Kidney (tissue), 14 donors: Measurements from ENCODE around the gene PIGS. TPM values are rescaled to one million over a fixed set of nuclear protein-coding genes. Genes with fewer than 3 reads are reported as not detected.

Experiments
- DNase-seq, 5 donors: peaks; one replicate each; pipeline ENCODE4 v3.0.0-alpha.2; 2013 to 2020
- FAIRE-seq: peaks from 2 replicates; lab custom pipeline; 2012; peaks lifted over from hg19 to GRCh38; lab: Jason Lieb, UNC
- H3K27ac ChIP-seq, 2 donors: one replicate each; pipeline ENCODE4 v1.7.0; 2013; ENCODE audit warnings: low read depth in 2 of 2, low read length in 2 of 2, inconsistent platforms in 1 of 2
- H3K27me3 ChIP-seq: one replicate; pipeline ENCODE4 v1.7.1; 2013; ENCODE audit warnings: low read length, inconsistent platforms; ENCODE audit not compliant: control insufficient read depth, insufficient read depth
- H3K36me3 ChIP-seq, 3 donors: one replicate each; pipeline versions ENCODE4 v1.7.0 to v1.7.1; 2013; ENCODE audit warnings: low read length in 3 of 3, control low read depth in 1 of 3, inconsistent platforms in 1 of 3; ENCODE audit not compliant: insufficient read depth in 3 of 3, control insufficient read depth in 2 of 3
- H3K4me1 ChIP-seq, 3 donors: one replicate each; pipeline versions ENCODE4 v1.7.0 to v1.7.1; 2013; ENCODE audit warnings: low read length in 3 of 3, inconsistent platforms in 1 of 3, low read depth in 1 of 3; ENCODE audit not compliant: control insufficient read depth in 2 of 3, insufficient read depth in 2 of 3
- H3K4me3 ChIP-seq, 3 donors: one replicate each; pipeline versions ENCODE4 v1.7.0 to v1.8.1; 2013; ENCODE audit warnings: low read length in 3 of 3, control low read depth in 1 of 3, inconsistent platforms in 1 of 3
- H3K9ac ChIP-seq, 3 donors: one replicate each; pipeline versions ENCODE4 v1.7.0 to v1.7.1; 2013; ENCODE audit warnings: low read length in 3 of 3, control low read depth in 1 of 3, inconsistent platforms in 1 of 3
- H3K9me3 ChIP-seq, 3 donors: one replicate each; pipeline versions ENCODE4 v1.7.0 to v1.7.1; 2013; ENCODE audit warnings: low read length in 3 of 3, control low read depth in 1 of 3, inconsistent platforms in 1 of 3; ENCODE audit not compliant: control insufficient read depth in 2 of 3, insufficient read depth in 1 of 3
- intact Hi-C: fragments of 100-400 bp; cut with DNase I; formaldehyde crosslinking; loops from one replicate; pipeline ENCODE4 v1.11.1; 2022
- polyA plus RNA-seq: library from polyadenylated mRNA; stranded (reverse); fragments of 350-450 nt; fragmentation: Illumina TruSeq; extraction: RNeasy Lipid Tissue Mini Kit (QIAGEN cat#74804); gene quantifications from one replicate; pipeline ENCODE4 v1.2.3, GENCODE V29; 2014; ENCODE audit warnings: low read depth, low replicate concordance; ENCODE audit not compliant: insufficient read depth
- total RNA-seq: library from RNA; stranded (reverse); fragmentation: NEBNext Ultra II Directional; extraction: Animal tissue kit (Norgen Biotek cat#: 25700); gene quantifications from one replicate; pipeline ENCODE4 v1.2.1, GENCODE V29; 2021
- TF ChIP-seq, protein P1 (sequence below): IDR thresholded peaks from 3 replicates; pipeline ENCODE4 v1.5.1; 2012; ENCODE audit warnings: mild to moderate bottlenecking, moderate library complexity, borderline replicate concordance; ENCODE audit not compliant: insufficient read depth; ENCODE audit errors: extremely low read depth
- donor health status: control.
- donor health status: control.
- donor health status: control.
- donor health status: control.
- donor health status: control.
- donor health status: DM: yes; HTN: yes; CAD: no.
- donor health status: Normal renal cell carcinoma (clear cell type).

PIGS gene
- total and polyA plus RNA-seq, 2 donors from 2014 or later, result 60.6 to 75.0 TPM

DNA sequence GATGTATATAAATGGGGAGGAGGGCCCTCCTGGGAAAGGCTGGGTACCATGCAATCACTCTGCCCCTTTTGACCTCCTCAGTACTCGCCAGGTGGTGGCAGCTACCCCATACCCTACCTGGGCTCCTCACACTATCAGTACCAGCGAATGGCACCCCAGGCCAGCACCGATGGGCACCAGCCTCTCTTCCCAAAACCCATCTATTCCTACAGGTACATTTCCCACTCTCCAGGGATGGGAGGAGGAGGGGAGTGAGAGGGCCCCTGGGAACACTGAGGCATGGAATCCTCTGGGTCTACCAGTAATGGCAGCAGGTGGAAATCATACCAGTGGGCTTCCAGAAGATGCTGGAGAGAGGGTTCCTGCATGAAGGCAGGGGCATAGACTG lies 42.3 kb downstream of the PIGS start:
- no peak for FAIRE-seq
- TF ChIP-seq, protein P1, sequence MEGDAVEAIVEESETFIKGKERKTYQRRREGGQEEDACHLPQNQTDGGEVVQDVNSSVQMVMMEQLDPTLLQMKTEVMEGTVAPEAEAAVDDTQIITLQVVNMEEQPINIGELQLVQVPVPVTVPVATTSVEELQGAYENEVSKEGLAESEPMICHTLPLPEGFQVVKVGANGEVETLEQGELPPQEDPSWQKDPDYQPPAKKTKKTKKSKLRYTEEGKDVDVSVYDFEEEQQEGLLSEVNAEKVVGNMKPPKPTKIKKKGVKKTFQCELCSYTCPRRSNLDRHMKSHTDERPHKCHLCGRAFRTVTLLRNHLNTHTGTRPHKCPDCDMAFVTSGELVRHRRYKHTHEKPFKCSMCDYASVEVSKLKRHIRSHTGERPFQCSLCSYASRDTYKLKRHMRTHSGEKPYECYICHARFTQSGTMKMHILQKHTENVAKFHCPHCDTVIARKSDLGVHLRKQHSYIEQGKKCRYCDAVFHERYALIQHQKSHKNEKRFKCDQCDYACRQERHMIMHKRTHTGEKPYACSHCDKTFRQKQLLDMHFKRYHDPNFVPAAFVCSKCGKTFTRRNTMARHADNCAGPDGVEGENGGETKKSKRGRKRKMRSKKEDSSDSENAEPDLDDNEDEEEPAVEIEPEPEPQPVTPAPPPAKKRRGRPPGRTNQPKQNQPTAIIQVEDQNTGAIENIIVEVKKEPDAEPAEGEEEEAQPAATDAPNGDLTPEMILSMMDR, result no peak

DNA sequence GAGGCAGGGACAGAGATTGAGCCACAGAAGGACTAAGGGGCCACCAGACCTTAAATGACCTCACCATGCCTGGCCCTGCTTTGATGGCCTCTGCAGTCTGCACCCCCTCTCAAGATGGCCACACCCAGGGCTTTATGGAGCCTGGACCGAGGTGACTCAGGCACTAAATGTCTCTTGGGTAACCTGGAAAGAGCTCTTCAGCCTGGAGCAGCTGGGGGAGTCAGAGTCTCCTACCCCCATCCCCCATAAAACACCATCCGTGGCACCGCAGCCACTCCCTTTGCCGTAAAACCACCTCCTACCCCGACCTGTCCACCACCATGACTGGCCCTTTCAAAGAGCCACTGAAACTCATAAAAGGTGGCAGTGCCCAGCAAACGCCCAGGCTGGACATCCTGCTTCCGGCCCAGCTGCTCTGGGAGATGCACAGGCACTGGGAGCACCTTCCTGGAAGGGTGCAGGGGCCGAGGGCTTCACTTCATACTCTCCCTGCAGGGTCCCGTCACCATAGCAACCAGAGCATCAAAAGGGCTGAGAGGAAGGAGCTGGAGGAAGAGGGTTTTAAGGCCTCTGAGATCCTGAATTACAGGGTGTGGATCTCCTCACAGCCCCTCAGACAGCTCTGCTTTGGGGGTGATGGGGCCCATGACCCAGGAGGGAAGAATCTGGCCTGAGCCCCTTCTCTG lies 42.9 kb downstream of the PIGS start:
- FAIRE-seq, result no peak
- no peak overlapping the region for H3K27ac ChIP-seq
- TF ChIP-seq, protein P1, result no peak

More for the DNA sequence above, 42.3 kb downstream of the PIGS start:
- no peak for DNase-seq
- no peaks in the 10 kb centered on the region for H3K27me3 ChIP-seq
- H3K4me3 ChIP-seq, result no peak overlapping the region
- no peak overlapping the region for H3K9ac ChIP-seq
- H3K27ac ChIP-seq, result no peak overlapping the region
- intact Hi-C loops, result no loop called here
- H3K9me3 ChIP-seq, result no peaks in the 10 kb centered on the region
- H3K36me3 ChIP-seq, result no peaks in the 10 kb centered on the region
- H3K4me1 ChIP-seq, result peaks cover 0 to 11% (median 3%) of the 10 kb centered on the region in 3 donors

DNA sequence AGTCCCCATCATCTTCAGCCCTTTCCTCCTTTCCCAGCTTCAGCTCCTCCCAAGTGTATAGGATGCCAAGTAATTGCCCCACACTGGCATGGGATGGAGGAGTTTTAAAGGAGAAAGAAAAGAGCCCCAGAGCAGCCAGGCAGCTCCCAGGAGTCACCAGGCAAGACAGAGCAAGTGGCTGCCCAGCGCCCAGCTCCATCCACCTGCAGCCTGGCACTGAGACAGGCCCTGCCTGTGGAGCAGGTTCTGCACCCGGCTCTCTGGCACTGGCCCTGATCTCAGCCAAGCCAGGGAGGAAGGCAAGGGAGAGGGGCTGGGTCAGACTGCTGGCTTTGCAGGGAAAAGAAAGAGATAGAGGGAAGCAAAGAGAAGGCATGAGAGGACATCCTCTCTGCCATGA lies 43.5 kb downstream of the PIGS start:
- Histone ChIP-seq H3K36me3 (no peaks in the 10 kb centered on the region), H3K4me3 (no peak overlapping the region), H3K27ac (no peak overlapping the region), H3K9me3 (no peaks in the 10 kb centered on the region), H3K9ac (no peak overlapping the region), H3K4me1 (peaks cover 0 to 11% (median 3%) of the 10 kb centered on the region in 3 donors), H3K27me3 (no peaks in the 10 kb centered on the region)
- intact Hi-C loops, result no loop called here
- no peak for FAIRE-seq
- no peak for DNase-seq
- TF ChIP-seq, protein P1, result no peak

More for the DNA sequence above, 42.9 kb downstream of the PIGS start:
- no peaks in the 10 kb centered on the region for H3K9me3 ChIP-seq
- intact Hi-C loops, result no loop called here
- H3K4me1 ChIP-seq, result peaks cover 0 to 11% (median 3%) of the 10 kb centered on the region in 3 donors
- H3K9ac ChIP-seq, result no peak overlapping the region
- H3K4me3 ChIP-seq, result no peak overlapping the region
- H3K27me3 ChIP-seq, result no peaks in the 10 kb centered on the region
- no peaks in the 10 kb centered on the region for H3K36me3 ChIP-seq
- no peak for DNase-seq
